Keratinocyte (primary cell): ENCODE results near the gene MAGI2. TPM values are rescaled to one million over a fixed set of nuclear protein-coding genes. Genes with fewer than 3 reads are reported as not detected.

Experiments
- DNase-seq: peaks from one replicate; pipeline ENCODE4 v3.0.0-alpha.2; 2011; ENCODE audit warnings: low read depth, missing footprints, low spot score
- FAIRE-seq: peaks from 2 replicates; lab custom pipeline; 2011; peaks lifted over from hg19 to GRCh38; lab: Jason Lieb, UNC
- H2AFZ ChIP-seq: 2 replicates; pipeline ENCODE4 v1.6.0; 2012; ENCODE audit warnings: low read length, control low read depth, inconsistent platforms; ENCODE audit not compliant: control insufficient read depth
- H3K27ac ChIP-seq: 2 replicates; pipeline ENCODE4 v1.5.1; 2011; ENCODE audit warnings: low read length; ENCODE audit not compliant: control insufficient read depth, insufficient read depth
- H3K27me3 ChIP-seq: 3 replicates; pipeline ENCODE4 v1.6.0; 2011; ENCODE audit warnings: low read length; ENCODE audit not compliant: control insufficient read depth, insufficient read depth; ENCODE audit errors: extremely low read depth
- H3K36me3 ChIP-seq, 2 experiments: 2 replicates in 1 of 2; 3 replicates in 1 of 2; pipeline ENCODE4 v1.5.1; 2011; ENCODE audit warnings: low read length in 2 of 2, mild to moderate bottlenecking in 1 of 2; ENCODE audit not compliant: control insufficient read depth in 2 of 2, insufficient read depth in 2 of 2; ENCODE audit errors: extremely low read depth in 1 of 2
- H3K4me1 ChIP-seq: 3 replicates; pipeline ENCODE4 v1.5.1; 2011; ENCODE audit warnings: low read length; ENCODE audit not compliant: control insufficient read depth, insufficient read depth; ENCODE audit errors: extremely low read depth
- H3K4me2 ChIP-seq: 3 replicates; pipeline ENCODE4 v1.6.0; 2011; ENCODE audit warnings: low read depth, low read length; ENCODE audit not compliant: control insufficient read depth, insufficient read depth; ENCODE audit errors: extremely low read depth
- H3K4me3 ChIP-seq, 3 experiments: fragments of 200-600 bp in 1 of 3; sonication (generic) in 1 of 3; 2 replicates in 2 of 3; 3 replicates in 1 of 3; pipeline ENCODE4 v1.5.1; 2011 to 2016; ENCODE audit warnings: low read length in 3 of 3, mild to moderate bottlenecking in 3 of 3, control low read depth in 2 of 3, inconsistent platforms in 1 of 3, low read depth in 1 of 3, mixed read lengths in 1 of 3, mixed run types in 1 of 3, moderate library complexity in 1 of 3; ENCODE audit not compliant: control insufficient read depth in 2 of 3, insufficient read depth in 2 of 3; ENCODE audit errors: extremely low read depth in 1 of 3
- H3K79me2 ChIP-seq: 2 replicates; pipeline ENCODE4 v1.6.0; 2012; ENCODE audit warnings: low read length; ENCODE audit not compliant: control insufficient read depth, insufficient read depth
- H3K9ac ChIP-seq: 3 replicates; pipeline ENCODE4 v1.6.0; 2011; ENCODE audit warnings: low read length; ENCODE audit not compliant: control insufficient read depth, insufficient read depth; ENCODE audit errors: extremely low read depth
- H3K9me1 ChIP-seq: 3 replicates; pipeline ENCODE4 v1.6.0; 2011; ENCODE audit warnings: low read length; ENCODE audit not compliant: control insufficient read depth, insufficient read depth; ENCODE audit errors: extremely low read depth
- H3K9me3 ChIP-seq: 2 replicates; pipeline ENCODE4 v1.5.1; 2012; ENCODE audit warnings: low read depth, low read length; ENCODE audit not compliant: control insufficient read depth
- H4K20me1 ChIP-seq: 3 replicates; pipeline ENCODE4 v1.6.0; 2011; ENCODE audit warnings: low read length; ENCODE audit not compliant: control insufficient read depth, insufficient read depth; ENCODE audit errors: extremely low read depth
- EZH2 ChIP-seq: IDR thresholded peaks from one replicate; pipeline ENCODE4 v1.6.1; 2012; ENCODE audit warnings: inconsistent platforms, mild to moderate bottlenecking, low read length, moderate library complexity
- dilution Hi-C: fragments of 300-500 bp; cut with MboI; formaldehyde crosslinking; loops from one replicate; pipeline ENCODE4 v1.7.0; 2020; ENCODE audit warnings: low sequenced_read_pairs; ENCODE audit not compliant: extremely low pct_ligation_motif_present
- polyA plus RNA-seq, 5 experiments: library from polyadenylated mRNA; depleted of rRNA in 3 of 5; stranded (reverse) in 3 of 5; stranded (forward) in 1 of 5; unstranded in 1 of 5; fragments of >200 nt; gene quantifications; 1 replicate in 1 of 5; 2 replicates in 3 of 5; 3 replicates in 1 of 5; pipeline versions ENCODE4 v1.2.1 to v1.2.3, GENCODE V29; 2011 to 2012; ENCODE audit warnings: missing spikeins in 2 of 5, low read depth in 1 of 5, low replicate concordance in 1 of 5
- TF ChIP-seq, protein P1 (sequence below), 3 experiments: IDR thresholded peaks in 1 of 3; conservative IDR thresholded peaks in 1 of 3; optimal IDR thresholded peaks in 1 of 3; 2 replicates in 2 of 3; 3 replicates in 1 of 3; pipeline versions ENCODE3 to v1.5.1; 2011; ENCODE audit warnings: low read length in 3 of 3, mild to moderate bottlenecking in 3 of 3, moderate library complexity in 2 of 3, control low read depth in 1 of 3, inconsistent platforms in 1 of 3; ENCODE audit not compliant: insufficient read depth in 2 of 3; ENCODE audit errors: extremely low read depth in 1 of 3

MAGI2 gene
- polyA plus RNA-seq, 1 donor (not counting 4 experiments of a cell fraction or from before 2014, with no cell fraction given) = 0.07 TPM

DNA sequence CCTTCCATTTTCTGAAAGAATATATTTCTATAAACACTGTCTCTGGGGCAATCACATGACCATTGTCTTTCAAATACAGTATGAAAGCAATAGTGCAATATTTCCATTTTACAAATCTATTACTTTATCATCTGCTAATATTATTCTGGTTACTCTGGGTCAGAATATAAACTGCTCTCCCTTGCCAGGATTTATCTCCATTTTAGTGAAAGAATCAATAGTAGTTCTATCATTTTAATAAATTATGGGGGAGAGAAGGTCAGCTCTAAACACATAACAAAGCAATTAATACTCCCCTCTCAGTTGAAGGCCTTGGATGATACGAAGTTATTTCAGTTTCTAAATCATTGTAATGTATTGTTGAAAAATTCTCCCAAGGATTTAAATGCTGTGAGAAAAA lies 608.3 kb downstream of the MAGI2 start:
- Histone ChIP-seq H3K4me1 (no peaks in the 10 kb centered on the region), H3K9me1 (no peaks in the 10 kb centered on the region), H2AFZ (no peak overlapping the region), H3K79me2 (no peaks in the 10 kb centered on the region), H3K9me3 (no peaks in the 10 kb centered on the region), H4K20me1 (no peaks in the 10 kb centered on the region), H3K36me3 (no peaks in the 10 kb centered on the region), H3K4me2 (no peak overlapping the region), H3K27ac (no peak overlapping the region), H3K4me3 (no peak overlapping the region), H3K27me3 (no peaks in the 10 kb centered on the region), H3K9ac (no peak overlapping the region)
- no peak for DNase-seq
- dilution Hi-C loops = no loop called here
- no peak for TF ChIP-seq EZH2
- TF ChIP-seq, protein P1, sequence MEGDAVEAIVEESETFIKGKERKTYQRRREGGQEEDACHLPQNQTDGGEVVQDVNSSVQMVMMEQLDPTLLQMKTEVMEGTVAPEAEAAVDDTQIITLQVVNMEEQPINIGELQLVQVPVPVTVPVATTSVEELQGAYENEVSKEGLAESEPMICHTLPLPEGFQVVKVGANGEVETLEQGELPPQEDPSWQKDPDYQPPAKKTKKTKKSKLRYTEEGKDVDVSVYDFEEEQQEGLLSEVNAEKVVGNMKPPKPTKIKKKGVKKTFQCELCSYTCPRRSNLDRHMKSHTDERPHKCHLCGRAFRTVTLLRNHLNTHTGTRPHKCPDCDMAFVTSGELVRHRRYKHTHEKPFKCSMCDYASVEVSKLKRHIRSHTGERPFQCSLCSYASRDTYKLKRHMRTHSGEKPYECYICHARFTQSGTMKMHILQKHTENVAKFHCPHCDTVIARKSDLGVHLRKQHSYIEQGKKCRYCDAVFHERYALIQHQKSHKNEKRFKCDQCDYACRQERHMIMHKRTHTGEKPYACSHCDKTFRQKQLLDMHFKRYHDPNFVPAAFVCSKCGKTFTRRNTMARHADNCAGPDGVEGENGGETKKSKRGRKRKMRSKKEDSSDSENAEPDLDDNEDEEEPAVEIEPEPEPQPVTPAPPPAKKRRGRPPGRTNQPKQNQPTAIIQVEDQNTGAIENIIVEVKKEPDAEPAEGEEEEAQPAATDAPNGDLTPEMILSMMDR (optimal IDR thresholded peaks at IDR 0.05 in 1 of 3, IDR thresholded peaks at IDR 0.05 in 1 of 3, conservative IDR thresholded peaks at IDR 0.05 in 1 of 3; ENCODE audit: extremely low read depth in 1 of 3, insufficient read depth in 2 of 3, low read length in 3 of 3) = no peak
- no peak for FAIRE-seq

DNA sequence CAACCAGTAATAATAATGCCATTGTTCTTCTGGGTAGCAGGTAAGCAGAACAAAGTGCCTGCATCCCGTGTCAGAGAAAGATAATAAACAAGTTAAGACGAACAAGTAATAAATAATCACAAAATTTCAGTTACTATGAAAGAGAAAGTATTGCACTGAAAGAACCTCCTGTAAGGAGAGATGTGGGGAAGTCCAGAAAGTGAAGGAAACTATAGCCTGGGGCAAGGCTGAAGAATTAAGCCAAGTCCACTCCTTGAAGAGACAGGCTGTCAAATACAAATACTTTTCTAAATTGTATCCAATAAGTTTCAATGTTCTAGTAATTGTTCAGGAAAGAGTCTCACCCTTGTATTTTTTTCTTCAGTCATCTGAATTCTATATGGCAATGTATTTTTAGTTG lies 611.4 kb downstream of the MAGI2 start:
- Histone ChIP-seq H2AFZ (no peak overlapping the region), H3K4me1 (no peaks in the 10 kb centered on the region), H4K20me1 (no peaks in the 10 kb centered on the region), H3K4me3 (no peak overlapping the region), H3K4me2 (no peak overlapping the region), H3K9ac (no peak overlapping the region), H3K36me3 (no peaks in the 10 kb centered on the region), H3K9me3 (no peaks in the 10 kb centered on the region), H3K27me3 (no peaks in the 10 kb centered on the region), H3K27ac (no peak overlapping the region), H3K9me1 (no peaks in the 10 kb centered on the region), H3K79me2 (no peaks in the 10 kb centered on the region)
- DNase-seq = no peak
- TF ChIP-seq, protein P1 (optimal IDR thresholded peaks at IDR 0.05 in 1 of 3, IDR thresholded peaks at IDR 0.05 in 1 of 3, conservative IDR thresholded peaks at IDR 0.05 in 1 of 3; ENCODE audit: extremely low read depth in 1 of 3, insufficient read depth in 2 of 3, low read length in 3 of 3) = no peak
- TF ChIP-seq EZH2 = no peak
- dilution Hi-C loops = no loop called here
- no peak for FAIRE-seq
